GM21619 (cell line): ENCODE measurements around the gene SLC12A7.

ENCODE experiments used
- ATAC-seq: cut with Tn5 transposase; IDR thresholded peaks from one replicate; pipeline ENCODE4 v1.9.1; 2021; ENCODE audit not compliant: unreplicated experiment

The SLC12A7 gene

GRCh38 chr5:1038417-1039209 is 73.2 kb downstream of the SLC12A7 start:
- no peak for ATAC-seq

- no peak for ATAC-seq
Measured at GRCh38 chr5:1037671-1038416, 74.0 kb downstream of the SLC12A7 start.

DNA sequence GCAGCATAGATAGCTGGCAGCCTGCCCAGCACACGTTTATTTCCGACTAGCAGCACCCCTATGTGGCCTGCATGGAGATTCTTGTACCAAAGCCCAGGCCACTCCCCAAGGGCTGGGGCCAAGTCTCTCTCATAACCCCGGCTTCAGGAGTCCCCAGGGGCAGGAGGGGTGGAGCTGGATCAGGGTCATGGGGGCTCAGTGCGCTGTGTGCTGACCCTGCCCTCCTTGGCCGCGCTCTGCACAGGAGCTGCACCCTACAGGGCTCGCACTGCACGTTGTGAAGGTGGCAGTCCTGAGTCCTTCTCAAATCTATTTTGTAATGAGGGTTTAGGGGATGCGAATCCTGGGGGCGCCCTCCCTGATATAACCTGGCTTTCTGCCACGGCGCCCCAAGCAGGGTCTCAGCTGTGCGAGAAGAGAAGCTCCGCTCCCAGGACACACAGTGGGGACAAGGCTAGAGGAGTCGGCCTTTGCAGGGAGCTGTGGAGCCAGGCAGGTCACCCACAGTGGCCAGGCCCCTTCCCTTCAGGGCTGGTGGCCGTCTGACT is 74.7 kb downstream of the SLC12A7 start:
- ATAC-seq, result no peak

DNA sequence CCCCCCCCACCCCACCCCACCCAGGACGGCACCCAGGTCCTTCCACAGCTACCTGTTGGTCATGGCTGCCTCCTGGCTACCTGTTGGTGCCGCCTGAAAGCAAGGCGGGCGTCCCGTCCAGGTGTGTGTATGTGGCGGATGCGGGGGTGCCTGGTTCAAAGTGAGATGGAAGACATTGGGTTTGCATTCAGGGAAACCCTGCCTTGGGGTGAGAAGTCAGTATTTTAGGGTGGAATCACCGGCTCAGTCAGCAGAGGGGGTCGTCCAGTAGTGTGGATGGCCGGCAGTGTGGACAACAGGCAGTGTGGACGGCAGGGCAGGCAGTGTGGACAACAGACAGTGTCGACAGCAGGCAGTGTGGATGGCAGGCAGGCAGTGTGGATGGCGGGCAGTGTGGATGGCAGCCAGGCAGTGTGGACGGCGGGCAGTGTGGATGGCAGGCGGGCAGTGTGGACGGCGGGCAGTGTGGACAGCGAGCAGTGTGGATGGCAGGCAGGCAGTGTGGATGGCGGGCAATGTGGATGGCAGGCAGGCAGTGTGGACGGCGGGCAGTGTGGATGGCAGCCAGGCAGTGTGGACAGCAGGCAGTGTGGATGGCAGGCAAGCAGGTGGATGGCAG is 75.2 kb downstream of the SLC12A7 start:
- ATAC-seq, result no peak

DNA sequence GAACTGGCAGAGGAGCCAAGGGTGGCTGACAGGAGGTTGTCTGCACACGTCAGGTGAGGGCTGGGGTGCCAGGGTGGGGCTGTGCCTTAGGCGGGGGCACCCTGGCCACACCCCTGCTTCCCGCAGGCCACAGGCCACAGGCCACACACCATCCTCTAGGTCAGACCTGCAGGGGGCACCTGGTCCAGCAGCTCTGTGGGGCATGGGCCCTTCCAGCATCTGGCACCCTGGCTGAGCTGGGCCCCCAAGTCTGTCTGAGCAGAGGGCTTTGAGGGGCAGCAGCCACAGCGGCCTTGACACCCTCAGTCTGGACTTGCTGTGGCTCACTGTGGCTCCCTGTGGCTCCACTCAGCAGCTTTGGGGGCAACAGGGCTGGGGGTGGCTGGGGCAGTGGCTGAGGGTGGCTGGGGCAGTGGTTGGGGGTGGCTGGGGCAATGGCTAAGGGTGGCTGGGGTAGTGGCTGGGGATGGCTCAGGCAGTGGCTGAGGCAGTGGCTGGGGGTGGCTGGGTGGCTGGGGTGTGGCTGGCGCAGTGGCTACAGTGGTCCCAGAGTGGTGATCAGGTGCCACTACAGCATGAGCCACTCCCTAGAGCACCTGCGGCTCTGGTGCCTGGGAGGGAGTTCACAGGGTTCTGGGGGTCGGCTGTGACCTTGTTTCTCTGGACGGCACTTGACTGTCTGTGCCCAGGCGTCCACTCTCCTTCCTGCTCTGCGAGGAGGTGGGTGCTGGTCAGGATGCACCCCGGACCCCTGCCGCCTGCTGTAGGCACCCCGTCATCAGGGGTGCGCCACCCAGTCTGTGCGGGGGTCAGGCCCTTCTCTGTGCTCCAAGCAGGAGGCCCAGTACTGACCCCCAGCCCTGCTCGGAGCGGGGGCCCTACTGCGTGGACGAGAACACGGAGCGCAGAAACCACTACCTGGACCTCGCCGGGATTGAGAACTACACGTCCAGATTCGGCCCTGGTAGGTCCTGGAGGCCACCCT is 76.2 kb downstream of the SLC12A7 start:
- ATAC-seq, result no peak

GRCh38 chr5:1034986-1035385 is 76.9 kb downstream of the SLC12A7 start:
- no peak for ATAC-seq

DNA sequence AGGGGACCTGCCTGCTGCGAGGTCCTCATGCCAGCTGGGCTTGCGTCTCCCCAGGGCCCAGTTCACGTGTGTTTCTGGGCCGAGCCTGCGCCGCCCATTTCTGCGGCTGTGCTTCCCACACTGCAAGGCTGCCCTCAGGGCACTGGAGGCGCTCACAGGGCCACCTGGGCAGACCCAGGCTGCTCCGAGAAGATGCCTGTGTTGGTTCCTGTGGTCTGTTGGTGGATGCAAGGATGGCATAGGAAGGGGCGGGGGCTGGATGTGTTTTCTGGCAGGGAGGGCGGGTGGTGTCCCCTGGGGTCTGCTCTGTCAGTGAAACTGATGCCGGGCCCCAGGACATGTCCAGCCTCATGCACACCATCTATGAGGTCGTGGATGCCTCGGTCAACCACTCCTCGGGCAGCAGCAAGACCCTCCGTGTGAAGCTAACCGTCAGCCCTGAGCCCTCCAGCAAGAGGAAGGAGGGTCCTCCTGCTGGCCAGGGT is 77.4 kb downstream of the SLC12A7 start:
- ATAC-seq, result no peak

DNA sequence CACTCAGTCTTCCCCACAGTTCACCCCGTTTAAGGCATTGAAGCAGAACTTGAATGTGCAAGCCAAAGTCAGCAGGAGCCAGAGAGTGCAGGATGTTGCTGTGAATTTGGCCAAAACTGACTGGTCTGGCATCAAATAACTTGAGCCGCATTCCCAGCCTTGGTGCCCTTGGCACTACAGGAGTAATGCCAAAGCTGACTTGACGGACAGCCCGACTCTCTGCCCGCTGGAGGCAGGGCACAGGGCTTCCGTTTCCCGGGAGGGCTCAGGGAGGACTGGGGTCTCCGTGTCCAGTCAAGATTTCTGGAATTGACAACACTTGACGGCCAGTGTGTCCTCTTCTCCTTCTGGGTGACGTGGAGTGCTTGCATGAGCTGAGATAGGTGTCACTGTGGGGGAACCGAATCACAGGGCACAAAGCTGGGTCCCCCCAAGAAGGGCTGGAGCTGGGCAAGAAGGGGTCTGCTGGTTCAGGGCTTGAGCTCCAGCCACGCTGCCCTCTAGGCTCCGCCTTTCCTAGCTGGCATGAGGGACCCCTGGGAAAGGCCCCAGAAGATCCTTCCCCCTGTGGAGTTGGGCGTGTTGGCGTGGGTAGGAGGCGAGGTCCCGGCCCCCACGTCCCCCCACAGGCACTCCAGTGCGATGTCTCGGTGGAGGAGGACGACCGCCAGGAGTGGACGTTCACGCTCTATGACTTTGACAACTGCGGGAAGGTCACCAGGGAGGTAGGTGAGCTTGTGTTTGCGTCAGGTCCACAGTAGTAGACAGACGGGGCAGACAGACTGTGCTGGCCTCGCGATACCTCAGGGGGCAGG is 78.0 kb downstream of the SLC12A7 start:
- ATAC-seq, result no peak

DNA sequence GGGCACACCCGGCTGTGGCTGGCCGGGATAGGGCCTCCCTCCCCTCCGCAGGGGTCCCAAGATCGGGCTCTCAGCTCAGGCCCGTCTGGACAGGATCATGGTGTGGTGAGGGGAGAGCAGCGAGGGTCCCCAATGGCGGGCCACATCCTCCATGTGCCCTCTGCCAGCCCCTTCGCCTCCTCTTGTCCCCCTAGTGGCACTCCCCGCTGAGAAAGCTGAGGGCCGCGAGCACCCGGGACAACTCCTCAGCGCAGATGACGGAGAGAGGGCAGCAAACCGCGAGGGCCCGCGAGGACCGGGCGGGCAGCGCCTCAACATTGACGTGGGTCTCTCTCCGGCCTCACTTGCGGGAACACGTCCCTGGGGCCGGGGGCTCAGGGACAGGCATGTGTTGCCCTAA is 78.7 kb downstream of the SLC12A7 start:
- no peak for ATAC-seq

GRCh38 chr5:1032551-1033027 is 79.3 kb downstream of the SLC12A7 start:
- no peak for ATAC-seq

- ATAC-seq, result no peak
Measured at GRCh38 chr5:1032011-1032410, 79.9 kb downstream of the SLC12A7 start.

- ATAC-seq, result no peak
Measured at GRCh38 chr5:1031306-1031959, 80.4 kb downstream of the SLC12A7 start.

DNA sequence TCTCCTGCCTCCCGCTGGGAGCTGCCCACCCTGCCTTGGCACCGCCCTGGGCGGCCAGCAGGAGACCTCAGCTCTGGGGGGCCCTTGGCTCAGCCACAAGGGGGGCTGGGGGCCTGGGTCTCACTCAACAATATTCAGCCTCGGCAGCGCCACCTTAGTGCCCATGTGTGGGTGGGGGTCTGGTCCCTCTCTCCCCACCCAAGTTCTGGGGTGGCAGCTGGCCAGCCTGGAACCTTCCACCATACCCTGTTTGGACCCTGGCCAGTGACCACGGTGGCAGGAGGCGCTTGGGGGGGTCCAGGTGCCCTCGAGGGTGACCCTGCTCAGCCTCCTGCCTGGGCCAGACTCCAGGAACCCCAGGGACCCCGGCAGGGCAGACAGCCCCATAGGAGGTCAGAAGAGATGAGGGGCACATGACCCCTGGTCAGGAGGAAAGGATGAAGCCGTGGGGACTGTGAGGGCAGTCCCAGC is 81.0 kb downstream of the SLC12A7 start:
- no peak for ATAC-seq

DNA sequence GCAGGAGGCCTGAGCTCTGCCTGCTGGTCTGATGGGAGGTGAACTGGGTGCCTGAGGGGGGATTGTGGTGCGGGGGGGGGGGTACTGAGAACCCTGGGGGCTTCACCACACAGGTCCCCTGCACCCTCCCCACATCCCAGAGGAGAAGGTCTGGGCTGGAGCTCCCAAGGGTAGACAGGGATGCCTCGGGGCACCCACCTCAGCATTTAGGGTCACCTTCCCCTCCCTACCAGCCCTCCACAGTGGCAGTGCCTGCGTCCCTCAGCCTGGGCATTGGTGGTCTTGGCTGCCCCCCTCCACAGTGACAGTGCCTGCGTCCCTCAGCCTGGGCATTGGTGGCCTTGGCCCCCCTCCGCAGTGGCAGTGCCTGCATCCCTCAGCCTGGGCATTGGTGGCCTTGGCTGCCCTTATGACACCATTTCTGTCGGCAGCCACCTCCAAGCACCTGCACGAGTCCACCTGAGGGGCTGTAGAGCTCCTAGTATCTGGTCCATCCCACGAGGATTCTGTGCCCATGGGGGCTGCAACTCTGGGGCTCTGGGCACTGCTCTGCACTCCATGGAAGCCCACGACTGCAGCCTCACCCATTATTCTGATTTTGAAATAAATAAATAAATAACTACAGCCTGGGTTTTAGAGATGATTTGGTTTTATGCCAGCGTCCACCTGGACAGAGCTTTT is 81.8 kb downstream of the SLC12A7 start:
- no peak for ATAC-seq

DNA sequence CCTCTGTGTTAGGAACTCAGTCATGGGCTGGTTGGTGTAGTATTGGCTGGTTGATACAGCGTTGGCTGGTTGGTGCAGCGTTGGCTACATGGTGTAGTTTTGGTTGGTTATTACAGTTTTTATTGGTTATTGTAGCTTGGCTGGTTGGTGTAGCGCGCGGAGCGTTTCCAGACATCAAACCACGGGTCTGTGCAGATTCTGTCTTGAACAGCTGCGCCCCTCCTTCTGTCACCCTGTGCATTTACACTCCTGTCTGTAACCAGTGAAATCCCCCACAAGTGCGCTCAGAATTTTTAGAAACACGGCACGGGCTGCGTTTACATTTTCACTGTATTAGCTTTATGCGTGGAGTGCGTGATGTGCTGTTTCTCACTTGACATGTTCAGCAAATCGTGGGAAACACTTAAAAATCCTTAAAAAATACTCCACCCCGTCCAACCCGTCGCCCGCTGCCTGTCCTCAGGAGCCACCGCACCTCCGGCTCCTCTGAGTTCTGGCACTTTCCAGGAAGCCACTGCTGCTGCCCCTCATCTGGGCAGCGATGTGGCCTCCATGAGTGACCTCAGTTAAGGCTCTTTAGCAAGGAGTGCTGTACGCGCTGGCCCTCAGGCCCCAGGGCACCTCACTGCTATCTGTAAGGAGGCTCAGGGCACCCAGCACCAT is 82.5 kb downstream of the SLC12A7 start:
- ATAC-seq, result no peak

- no peak for ATAC-seq
Measured at GRCh38 chr5:1028481-1029281, 83.2 kb downstream of the SLC12A7 start.
